Esophagus squamous epithelium (tissue), 5 donors: Measurements from ENCODE around the gene LPIN1. TPM values are rescaled to one million over a fixed set of nuclear protein-coding genes. Genes with fewer than 3 reads are reported as not detected.
"Not testable (repeated sequence)": the region's sequence is repeated elsewhere in the genome, so short reads cannot be mapped to it uniquely, and the experiment has no call there.

Experiments
- DNase-seq: peaks from one replicate; lab custom pipeline; 2025; lab: John Stamatoyannopoulos, UW
- H3K27ac ChIP-seq, 4 donors: fragments of 200-600 bp; sonication (generic); one replicate each; pipeline ENCODE4 v1.5.1; 2016 to 2019; ENCODE audit warnings: mild to moderate bottlenecking in 1 of 4
- H3K27me3 ChIP-seq, 4 donors: fragments of 200-600 bp; sonication (generic); 1 replicate in 3 of 4; 2 replicates in 1 of 4; pipeline versions ENCODE4 v1.5.1 to v1.6.0; 2017 to 2021; ENCODE audit warnings: antibody characterized with exemption in 1 of 4
- H3K36me3 ChIP-seq, 3 donors: fragments of 200-600 bp; sonication (generic); one replicate each; pipeline ENCODE4 v1.5.1; 2016 to 2019
- H3K4me1 ChIP-seq, 3 donors: fragments of 200-600 bp; sonication (generic); one replicate each; pipeline ENCODE4 v1.5.1; 2017 to 2019
- H3K4me3 ChIP-seq, 4 donors: fragments of 200-600 bp; sonication (generic); 1 replicate in 3 of 4; 2 replicates in 1 of 4; pipeline ENCODE4 v1.5.1; 2016 to 2019; ENCODE audit warnings: mild to moderate bottlenecking in 2 of 4, moderate library complexity in 1 of 4
- H3K9me3 ChIP-seq, 3 donors: fragments of 200-600 bp; sonication (generic); one replicate each; pipeline ENCODE4 v1.5.1; 2016 to 2019
- POLR2A ChIP-seq, 4 donors: fragments of 450-650 bp; IDR thresholded peaks; one replicate each; pipeline ENCODE4 v1.6.1; 2017; ENCODE audit warnings: antibody characterized with exemption in 4 of 4, mild to moderate bottlenecking in 4 of 4, moderate library complexity in 3 of 4
- WGBS, 2 donors: methylation state at CpG; one replicate each; pipeline ENCODE4 v1.1.5; 2018; 5-methylcytosine and 5-hydroxymethylcytosine counted together
- intact Hi-C: fragments of 100-400 bp; cut with DNase I; formaldehyde crosslinking; loops from one replicate; pipeline ENCODE4 v1.15.0; 2022
- total RNA-seq, 4 donors: library from RNA; depleted of rRNA; stranded (reverse); fragments of >200 nt; gene quantifications; one replicate each; pipeline ENCODE4 v1.1.0, GENCODE V29; 2016
- TF ChIP-seq, protein P1 (sequence below), 6 experiments: fragments of 450-650 bp in 4 of 6; fragments of 200-600 bp in 2 of 6; sonication (generic) in 2 of 6; IDR thresholded peaks; one replicate each; pipeline ENCODE4 v1.5.1; 2016 to 2019; ENCODE audit warnings: antibody characterized with exemption in 6 of 6, mild to moderate bottlenecking in 4 of 6, moderate library complexity in 4 of 6
- donor health status: DM: yes; HTN: yes; CAD: no.

LPIN1 gene
- total RNA-seq, 4 donors from 2014 or later, result 16.9 to 80.9 (median 39.7) TPM

GRCh38 chr2:11757101-11757500, 10.7 kb downstream of the LPIN1 start:
- TF ChIP-seq POLR2A (IDR thresholded peaks at IDR 0.05), result no peak
- TF ChIP-seq, protein P1, sequence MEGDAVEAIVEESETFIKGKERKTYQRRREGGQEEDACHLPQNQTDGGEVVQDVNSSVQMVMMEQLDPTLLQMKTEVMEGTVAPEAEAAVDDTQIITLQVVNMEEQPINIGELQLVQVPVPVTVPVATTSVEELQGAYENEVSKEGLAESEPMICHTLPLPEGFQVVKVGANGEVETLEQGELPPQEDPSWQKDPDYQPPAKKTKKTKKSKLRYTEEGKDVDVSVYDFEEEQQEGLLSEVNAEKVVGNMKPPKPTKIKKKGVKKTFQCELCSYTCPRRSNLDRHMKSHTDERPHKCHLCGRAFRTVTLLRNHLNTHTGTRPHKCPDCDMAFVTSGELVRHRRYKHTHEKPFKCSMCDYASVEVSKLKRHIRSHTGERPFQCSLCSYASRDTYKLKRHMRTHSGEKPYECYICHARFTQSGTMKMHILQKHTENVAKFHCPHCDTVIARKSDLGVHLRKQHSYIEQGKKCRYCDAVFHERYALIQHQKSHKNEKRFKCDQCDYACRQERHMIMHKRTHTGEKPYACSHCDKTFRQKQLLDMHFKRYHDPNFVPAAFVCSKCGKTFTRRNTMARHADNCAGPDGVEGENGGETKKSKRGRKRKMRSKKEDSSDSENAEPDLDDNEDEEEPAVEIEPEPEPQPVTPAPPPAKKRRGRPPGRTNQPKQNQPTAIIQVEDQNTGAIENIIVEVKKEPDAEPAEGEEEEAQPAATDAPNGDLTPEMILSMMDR (IDR thresholded peaks at IDR 0.05), result no peak
- no peaks in the 10 kb centered on the region for H3K36me3 ChIP-seq
- no peak overlapping the region for H3K4me3 ChIP-seq
- no peaks in the 10 kb centered on the region for H3K9me3 ChIP-seq
- no peak overlapping the region for H3K27ac ChIP-seq
- H3K4me1 ChIP-seq, result peaks cover 18 to 32% (median 21%) of the 10 kb centered on the region in 3 donors
- intact Hi-C loops, result no loop called here
- no peak for DNase-seq
- no peaks in the 10 kb centered on the region for H3K27me3 ChIP-seq
- 61 to 63% methylated on average over 4 of the region's 4 CpGs for WGBS, 2 donors

DNA sequence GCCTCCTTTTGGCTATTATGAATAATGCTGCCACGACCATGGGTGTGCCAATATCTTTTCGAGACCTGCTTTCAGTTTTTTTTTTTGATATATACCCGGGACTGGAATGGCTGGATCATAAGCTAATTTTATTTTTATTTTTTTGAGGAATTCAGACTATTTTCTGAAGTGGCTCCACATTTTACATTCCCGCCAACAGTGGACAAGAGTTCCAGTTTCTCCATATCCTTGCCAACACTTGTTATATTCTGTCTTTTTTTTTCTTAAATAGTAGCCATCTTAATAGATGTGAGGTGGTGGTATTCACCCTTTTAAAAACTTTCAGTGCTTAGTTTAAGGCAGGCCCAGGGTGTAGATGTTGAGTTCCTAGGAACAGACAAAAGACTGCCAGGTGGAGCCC, 11.8 kb downstream of the LPIN1 start:
- DNase-seq, result no peak
- 92 to 97% methylated on average over 4 of the region's 4 CpGs for WGBS, 2 donors
- intact Hi-C loops, result no loop called here
- H3K36me3 ChIP-seq, result peaks cover 0 to 6% (median 0%) of the 10 kb centered on the region in 3 donors
- H3K27ac ChIP-seq, result no peak overlapping the region
- no peaks in the 10 kb centered on the region for H3K27me3 ChIP-seq
- no peaks in the 10 kb centered on the region for H3K9me3 ChIP-seq
- TF ChIP-seq POLR2A (IDR thresholded peaks at IDR 0.05), result no peak
- TF ChIP-seq, protein P1 (IDR thresholded peaks at IDR 0.05), result no peak
- H3K4me1 ChIP-seq, result peaks cover 16 to 26% (median 17%) of the 10 kb centered on the region in 3 donors
- H3K4me3 ChIP-seq, result no peak overlapping the region

DNA sequence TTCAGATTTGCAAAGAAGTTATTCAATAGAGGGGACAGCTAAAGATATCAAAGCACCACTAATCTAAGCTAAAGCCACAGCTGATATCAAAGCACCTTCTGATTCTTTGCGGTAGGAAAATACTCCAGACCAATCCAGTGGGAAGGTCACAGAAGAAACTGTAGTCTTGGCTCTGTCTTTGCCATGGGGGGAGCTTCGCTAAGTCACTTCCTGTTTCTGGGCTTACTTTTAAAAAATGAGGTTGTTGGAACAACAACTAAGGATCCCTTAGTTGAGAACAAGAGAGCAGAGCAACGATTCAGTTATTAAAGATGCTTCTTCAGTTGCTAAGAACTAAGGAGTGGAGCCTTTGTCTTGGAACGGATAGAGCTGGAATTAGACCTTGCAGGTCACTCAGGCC, 12.2 kb downstream of the LPIN1 start:
- intact Hi-C loops, result no loop called here
- Histone ChIP-seq H3K27me3 (no peaks in the 10 kb centered on the region), H3K36me3 (peaks cover 0 to 8% (median 0%) of the 10 kb centered on the region in 3 donors), H3K4me3 (no peak overlapping the region), H3K27ac (no peak overlapping the region), H3K4me1 (peaks cover 11 to 21% (median 12%) of the 10 kb centered on the region in 3 donors), H3K9me3 (no peaks in the 10 kb centered on the region)
- DNase-seq, result no peak
- no peak for TF ChIP-seq POLR2A (IDR thresholded peaks at IDR 0.05)
- TF ChIP-seq, protein P1 (IDR thresholded peaks at IDR 0.05), result no peak
- 66 to 84% methylated on average over 3 to 4 of the region's 4 CpGs for WGBS, 2 donors

- WGBS, 2 donors, result 88 to 100% methylated on average over 2 to 4 of the region's 32 CpGs
- DNase-seq, H3K4me3 ChIP-seq, H3K27me3 ChIP-seq, H3K27ac ChIP-seq, intact Hi-C loops, H3K9me3 ChIP-seq: not testable (repeated sequence)
- Histone ChIP-seq H3K4me1 (peaks cover 4 to 16% (median 6%) of the 10 kb centered on the region in 3 donors), H3K36me3 (peaks cover 0 to 12% (median 0%) of the 10 kb centered on the region in 3 donors)
Measured at GRCh38 chr2:11759182-11759975, 12.9 kb downstream of the LPIN1 start.

GRCh38 chr2:11761259-11761658, 14.8 kb downstream of the LPIN1 start:
- WGBS, 2 donors, result 51 to 54% methylated on average over 2 of the region's 2 CpGs
- Histone ChIP-seq H3K4me3 (no peak overlapping the region), H3K36me3 (peaks cover 6 to 31% (median 8%) of the 10 kb centered on the region in 3 donors), H3K27me3 (no peaks in the 10 kb centered on the region), H3K9me3 (no peaks in the 10 kb centered on the region), H3K4me1 (peaks cover 0 to 8% (median 0%) of the 10 kb centered on the region in 3 donors), H3K27ac (no peak overlapping the region)
- intact Hi-C loops, result no loop called here
- TF ChIP-seq, protein P1 (IDR thresholded peaks at IDR 0.05), result no peak
- TF ChIP-seq POLR2A (IDR thresholded peaks at IDR 0.05), result no peak
- DNase-seq, result no peak
